Activated T-helper 2 cell treated with anti-CD3 and anti-CD28 coated beads, Interferon-gamma antibody, Interleukin-2, Interleukin-4, amounts not matched to agents 10 μg/mL and 5 μg/mL and 100 μg/mL, durations not matched to agents 14 hours and 24 hours and 36 hours (primary cell): ENCODE results near the gene PDE6G. TPM values are rescaled to one million over a fixed set of nuclear protein-coding genes. Genes with fewer than 3 reads are reported as not detected.

Experiments
- DNase-seq: peaks from one replicate; pipeline ENCODE4 v3.0.0; 2021; ENCODE audit warnings: low spot score
- H3K27ac Mint-ChIP-seq: one replicate; pipeline ENCODE4 v1.8.0; 2021; ENCODE audit warnings: mixed read lengths
- H3K27me3 Mint-ChIP-seq: one replicate; pipeline ENCODE4 v1.8.0; 2021; ENCODE audit warnings: low read depth, mixed read lengths
- H3K36me3 Mint-ChIP-seq: one replicate; pipeline ENCODE4 v1.8.0; 2021; ENCODE audit warnings: low read depth, mixed read lengths
- H3K4me1 Mint-ChIP-seq: one replicate; pipeline ENCODE4 v1.8.0; 2021; ENCODE audit warnings: low read depth, mixed read lengths
- H3K4me3 Mint-ChIP-seq: one replicate; pipeline ENCODE4 v1.8.0; 2021; ENCODE audit warnings: low read depth, mild to moderate bottlenecking, moderate library complexity, mixed read lengths
- H3K9me3 Mint-ChIP-seq: one replicate; pipeline ENCODE4 v1.8.0; 2021; ENCODE audit warnings: mixed read lengths
- intact Hi-C: fragments of 100-400 bp; cut with micrococcal nuclease; formaldehyde crosslinking; loops from one replicate; pipeline ENCODE4 v1.15.1; 2023
- total RNA-seq: library from RNA; stranded (reverse); gene quantifications from 2 replicates; pipeline ENCODE4 v1.2.3, GENCODE V29; 2022

Gene PDE6G
- total RNA-seq, 1 donor from 2014 or later = 15.4 TPM

- H3K9me3 Mint-ChIP-seq = no peaks in the 10 kb centered on the region
- intact Hi-C loops = no loop called here
- no peak for DNase-seq
- H3K27me3 Mint-ChIP-seq = no peaks in the 10 kb centered on the region
- H3K4me3 Mint-ChIP-seq = no peak overlapping the region
- H3K36me3 Mint-ChIP-seq = peaks cover 57% of the 10 kb centered on the region
- no peak overlapping the region for H3K27ac Mint-ChIP-seq
- H3K4me1 Mint-ChIP-seq = no peaks in the 10 kb centered on the region
Observed at GRCh38 chr17:81694810-81695209, 38.5 kb upstream of the PDE6G start.

- H3K36me3 Mint-ChIP-seq = peaks cover 62% of the 10 kb centered on the region
Observed at GRCh38 chr17:81693509-81694210, 37.3 kb upstream of the PDE6G start.

GRCh38 chr17:81691608-81692007, 35.3 kb upstream of the PDE6G start:
- no peaks in the 10 kb centered on the region for H3K27me3 Mint-ChIP-seq

More at GRCh38 chr17:81693509-81694210, 37.3 kb upstream of the PDE6G start:
- Mint-ChIP-seq H3K27me3 (no peaks in the 10 kb centered on the region), H3K27ac (no peak overlapping the region), H3K9me3 (no peaks in the 10 kb centered on the region), H3K4me1 (no peaks in the 10 kb centered on the region), H3K4me3 (no peak overlapping the region)
- intact Hi-C loops = no loop called here
- no peak for DNase-seq

GRCh38 chr17:81691196-81691595, 34.9 kb upstream of the PDE6G start:
- no peaks in the 10 kb centered on the region for H3K27me3 Mint-ChIP-seq
- peaks cover 2% of the 10 kb centered on the region for H3K4me1 Mint-ChIP-seq
- no peaks in the 10 kb centered on the region for H3K9me3 Mint-ChIP-seq
- H3K27ac Mint-ChIP-seq = no peak overlapping the region
- no peak overlapping the region for H3K4me3 Mint-ChIP-seq
- DNase-seq = no peak
- intact Hi-C loops = no loop called here
- peaks cover 60% of the 10 kb centered on the region for H3K36me3 Mint-ChIP-seq

More at GRCh38 chr17:81691608-81692007, 35.3 kb upstream of the PDE6G start:
- peaks cover 57% of the 10 kb centered on the region for H3K36me3 Mint-ChIP-seq
- H3K4me1 Mint-ChIP-seq = no peaks in the 10 kb centered on the region
- no peak for DNase-seq
- no peak overlapping the region for H3K4me3 Mint-ChIP-seq
- intact Hi-C loops = no loop called here
- H3K9me3 Mint-ChIP-seq = no peaks in the 10 kb centered on the region
- H3K27ac Mint-ChIP-seq = no peak overlapping the region

GRCh38 chr17:81690549-81690948, 34.2 kb upstream of the PDE6G start:
- H3K4me3 Mint-ChIP-seq = no peak overlapping the region
- no peak overlapping the region for H3K27ac Mint-ChIP-seq
- H3K9me3 Mint-ChIP-seq = no peaks in the 10 kb centered on the region
- intact Hi-C loops = no loop called here
- DNase-seq = no peak
- H3K27me3 Mint-ChIP-seq = no peaks in the 10 kb centered on the region
- H3K4me1 Mint-ChIP-seq = peaks cover 4% of the 10 kb centered on the region
- H3K36me3 Mint-ChIP-seq = peaks cover 62% of the 10 kb centered on the region

GRCh38 chr17:81690066-81690465, 33.7 kb upstream of the PDE6G start:
- intact Hi-C loops = no loop called here
- H3K4me1 Mint-ChIP-seq = peaks cover 8% of the 10 kb centered on the region
- H3K36me3 Mint-ChIP-seq = peaks cover 67% of the 10 kb centered on the region
- H3K9me3 Mint-ChIP-seq = no peaks in the 10 kb centered on the region
- no peak overlapping the region for H3K27ac Mint-ChIP-seq
- H3K27me3 Mint-ChIP-seq = no peaks in the 10 kb centered on the region
- no peak for DNase-seq
- H3K4me3 Mint-ChIP-seq = no peak overlapping the region

GRCh38 chr17:81688616-81689015, 32.3 kb upstream of the PDE6G start:
- Mint-ChIP-seq H3K36me3 (peaks cover 69% of the 10 kb centered on the region), H3K9me3 (no peaks in the 10 kb centered on the region), H3K4me1 (peaks cover 16% of the 10 kb centered on the region), H3K27ac (no peak overlapping the region), H3K27me3 (no peaks in the 10 kb centered on the region), H3K4me3 (no peak overlapping the region)
- DNase-seq = no peak
- intact Hi-C loops = no loop called here

GRCh38 chr17:81687770-81688541, 31.6 kb upstream of the PDE6G start:
- Mint-ChIP-seq H3K4me3 (no peak overlapping the region), H3K9me3 (no peaks in the 10 kb centered on the region), H3K27ac (no peak overlapping the region), H3K4me1 (peaks cover 17% of the 10 kb centered on the region), H3K27me3 (no peaks in the 10 kb centered on the region), H3K36me3 (peaks cover 70% of the 10 kb centered on the region)
- intact Hi-C loops = no loop called here
- no peak for DNase-seq

- no peak for DNase-seq
- Mint-ChIP-seq H3K4me3 (no peak overlapping the region), H3K4me1 (peaks cover 26% of the 10 kb centered on the region), H3K36me3 (peaks cover 65% of the 10 kb centered on the region), H3K27me3 (no peaks in the 10 kb centered on the region), H3K9me3 (no peaks in the 10 kb centered on the region), H3K27ac (no peak overlapping the region)
- intact Hi-C loops = no loop called here
Observed at GRCh38 chr17:81686614-81687013, 30.3 kb upstream of the PDE6G start.

GRCh38 chr17:81685108-81685507, 28.8 kb upstream of the PDE6G start:
- H3K36me3 Mint-ChIP-seq = peaks cover 57% of the 10 kb centered on the region
- no peak for DNase-seq
- no peaks in the 10 kb centered on the region for H3K27me3 Mint-ChIP-seq
- H3K9me3 Mint-ChIP-seq = no peaks in the 10 kb centered on the region
- no peak overlapping the region for H3K27ac Mint-ChIP-seq
- H3K4me3 Mint-ChIP-seq = peak overlapping the region; percentile 91
- peaks cover 26% of the 10 kb centered on the region for H3K4me1 Mint-ChIP-seq
- intact Hi-C loops = no loop called here

- Mint-ChIP-seq H3K36me3 (peaks cover 50% of the 10 kb centered on the region), H3K4me1 (peaks cover 26% of the 10 kb centered on the region), H3K27ac (peak overlapping the region; percentile 86), H3K4me3 (peak overlapping the region; percentile 91), H3K27me3 (no peaks in the 10 kb centered on the region), H3K9me3 (no peaks in the 10 kb centered on the region)
- intact Hi-C loops = no loop called here
- DNase-seq = no peak
Observed at GRCh38 chr17:81684442-81684911, 28.1 kb upstream of the PDE6G start.

GRCh38 chr17:81683584-81684441, 27.5 kb upstream of the PDE6G start, which contains the start of the genes ARL16 and HGS:
ARL16 (minus strand) TSS chr17:81683797; CDS start chr17:81683753, 44 bp downstream.
HGS (plus strand) TSS chr17:81684011; CDS start chr17:81684067, 56 bp downstream.
- H3K4me1 Mint-ChIP-seq = peaks cover 26% of the 10 kb centered on the region
- H3K4me3 Mint-ChIP-seq = peak within 1 kb of the TSS; percentile 94
- intact Hi-C loops = no loop called here
- DNase-seq = peak; percentile 98
- peak within 1 kb of the TSS; percentile 93 for H3K27ac Mint-ChIP-seq
- no peaks in the 10 kb centered on the region for H3K9me3 Mint-ChIP-seq
- no peaks in the 10 kb centered on the region for H3K27me3 Mint-ChIP-seq
- H3K36me3 Mint-ChIP-seq = peaks cover 46% of the 10 kb centered on the region
